Measurements from ENCODE around the gene C2orf68. TPM values are rescaled to one million over a fixed set of nuclear protein-coding genes. Genes with fewer than 3 reads are reported as not detected.
"Not testable (repeated sequence)": the region's sequence is repeated elsewhere in the genome, so short reads cannot be mapped to it uniquely, and the experiment has no call there.

C2orf68 gene
- total and polyA plus RNA-seq, 4 donors = 7.6 to 20.9 (median 11.6) TPM

DNA sequence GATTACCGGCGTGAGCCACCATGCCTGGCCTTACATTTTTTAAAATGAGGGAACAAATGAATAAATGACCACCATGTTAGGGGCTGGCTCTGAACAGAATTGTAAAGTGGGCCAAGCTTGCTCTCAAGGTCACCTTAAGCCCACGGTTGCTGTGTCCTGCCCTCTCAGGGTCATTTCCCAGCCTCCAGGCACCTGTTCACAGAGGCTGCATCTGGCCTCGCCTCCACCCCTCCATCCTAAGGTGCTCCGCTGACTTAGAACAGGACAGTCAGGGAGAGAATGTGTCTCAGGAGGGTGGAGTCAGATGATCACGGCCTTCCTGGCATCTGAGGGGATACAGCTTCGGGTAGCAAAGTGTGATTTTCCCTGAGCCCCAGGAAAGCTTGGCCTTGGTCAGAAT lies 48.9 kb upstream of the C2orf68 start:
- H3K27ac ChIP-seq (ENCODE audit: low read depth in 1 of 2, low read length in 2 of 2) = no peak overlapping the region

DNA sequence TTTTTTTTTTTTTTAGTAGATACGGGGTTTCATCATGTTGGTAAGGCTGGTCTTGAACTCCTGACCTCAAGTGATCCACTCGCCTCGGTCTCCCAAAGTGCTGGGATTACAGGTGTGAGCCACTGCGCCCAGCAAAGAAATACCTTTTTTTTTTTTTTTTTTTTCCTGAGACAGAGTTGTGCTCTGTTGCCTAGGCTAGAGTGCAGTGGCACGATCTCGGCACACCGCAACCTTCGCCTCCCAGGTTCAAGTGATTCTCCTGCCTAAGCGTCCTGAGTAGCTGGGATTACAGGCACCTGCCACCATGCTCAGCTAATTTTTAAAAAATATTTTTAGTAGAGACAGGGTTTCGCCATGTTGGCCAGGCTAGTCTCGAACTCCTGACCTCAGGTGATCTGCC lies 48.4 kb upstream of the C2orf68 start:
- H3K9ac ChIP-seq (ENCODE audit: low read depth in 1 of 2, low read length in 2 of 2); H3K4me1 ChIP-seq (ENCODE audit: control insufficient read depth in 4 of 4, insufficient read depth in 4 of 4, low read length in 3 of 4); H3K9me3 ChIP-seq (ENCODE audit: control insufficient read depth in 4 of 4, low read length in 3 of 4); DNase-seq (ENCODE audit: low spot score); H3K36me3 ChIP-seq (ENCODE audit: control insufficient read depth in 4 of 4, insufficient read depth in 3 of 4, low read depth in 1 of 4, low read length in 3 of 4); H3K27ac ChIP-seq (ENCODE audit: low read depth in 1 of 2, low read length in 2 of 2); H3K4me3 ChIP-seq (ENCODE audit: low read depth in 1 of 3, low read length in 3 of 3); H3K27me3 ChIP-seq (ENCODE audit: control insufficient read depth in 4 of 4, insufficient read depth in 4 of 4, low read length in 3 of 4): not testable (repeated sequence)
- 98% methylated on average over 11 of the region's 11 CpGs for WGBS

More for the DNA sequence above, 48.9 kb upstream of the C2orf68 start:
- Histone ChIP-seq H3K4me1 (ENCODE audit: control insufficient read depth in 4 of 4, insufficient read depth in 4 of 4, low read length in 3 of 4) (no peaks in the 10 kb centered on the region), H3K9me3 (ENCODE audit: control insufficient read depth in 4 of 4, low read length in 3 of 4) (no peaks in the 10 kb centered on the region), H3K36me3 (ENCODE audit: control insufficient read depth in 4 of 4, insufficient read depth in 3 of 4, low read depth in 1 of 4, low read length in 3 of 4) (peaks cover 0 to 6% (median 2%) of the 10 kb centered on the region in 4 donors), H3K4me3 (ENCODE audit: low read depth in 1 of 3, low read length in 3 of 3) (no peak overlapping the region), H3K27me3 (ENCODE audit: control insufficient read depth in 4 of 4, insufficient read depth in 4 of 4, low read length in 3 of 4) (no peaks in the 10 kb centered on the region), H3K9ac (ENCODE audit: low read depth in 1 of 2, low read length in 2 of 2) (no peak overlapping the region)
- DNase-seq (ENCODE audit: low spot score) = no peak
- TF ChIP-seq NR2F2 (IDR thresholded peaks at IDR 0.05) (no peak), HNF4A (conservative IDR thresholded peaks at IDR 0.05) (no peak), TAF1 (conservative IDR thresholded peaks at IDR 0.05) (no peak), GABPA (IDR thresholded peaks at IDR 0.05 in 1 of 2, conservative IDR thresholded peaks at IDR 0.05 in 1 of 2) (no peak)
- TF ChIP-seq, protein P1, sequence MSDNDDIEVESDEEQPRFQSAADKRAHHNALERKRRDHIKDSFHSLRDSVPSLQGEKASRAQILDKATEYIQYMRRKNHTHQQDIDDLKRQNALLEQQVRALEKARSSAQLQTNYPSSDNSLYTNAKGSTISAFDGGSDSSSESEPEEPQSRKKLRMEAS (IDR thresholded peaks at IDR 0.05) = no peak
- whole genome bisulfite sequencing = 90% methylated on average over 7 of the region's 7 CpGs

DNA sequence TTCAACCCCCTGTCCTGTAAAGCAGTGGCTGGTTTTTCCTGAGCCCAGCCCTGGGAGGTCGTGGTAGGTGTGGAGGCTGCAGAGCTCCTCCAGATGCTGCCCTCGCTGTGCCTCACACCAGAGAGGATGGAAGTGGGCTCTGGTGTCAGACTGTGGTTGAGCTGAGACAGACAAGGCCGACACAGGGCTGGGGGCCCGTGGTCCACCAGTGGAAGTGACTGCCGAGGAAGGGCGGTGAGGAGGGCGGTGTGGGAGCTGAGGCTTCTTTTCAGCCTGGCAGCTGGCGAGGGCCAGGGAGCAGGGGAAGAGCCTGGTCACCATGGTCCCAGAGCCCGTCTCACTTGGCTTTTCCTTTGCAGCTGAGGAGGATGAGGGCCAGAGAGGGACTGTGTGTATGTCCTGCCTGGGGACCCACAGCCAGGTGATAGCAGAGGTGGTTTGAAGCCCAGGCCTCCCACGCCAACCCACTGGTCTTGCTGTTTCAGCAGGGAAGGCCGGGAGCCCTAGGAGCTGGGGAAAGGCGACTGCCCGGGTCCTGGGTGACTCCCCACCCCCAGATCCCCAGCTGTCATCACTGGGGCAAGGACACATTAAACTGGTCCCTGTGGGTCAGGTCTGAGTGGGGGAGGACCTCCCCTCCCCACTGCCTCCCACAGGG lies 47.6 kb upstream of the C2orf68 start:
- 91% methylated on average over 13 of the region's 13 CpGs for WGBS
- H3K4me3 ChIP-seq (ENCODE audit: low read depth in 1 of 3, low read length in 3 of 3) = no peak overlapping the region
- H3K27me3 ChIP-seq (ENCODE audit: control insufficient read depth in 4 of 4, insufficient read depth in 4 of 4, low read length in 3 of 4) = no peaks in the 10 kb centered on the region
- peaks cover 0 to 6% (median 2%) of the 10 kb centered on the region in 4 donors for H3K36me3 ChIP-seq (ENCODE audit: control insufficient read depth in 4 of 4, insufficient read depth in 3 of 4, low read depth in 1 of 4, low read length in 3 of 4)
- H3K27ac ChIP-seq (ENCODE audit: low read depth in 1 of 2, low read length in 2 of 2) = no peak overlapping the region
- no peak for TF ChIP-seq TAF1 (conservative IDR thresholded peaks at IDR 0.05)
- no peak for TF ChIP-seq HNF4A (conservative IDR thresholded peaks at IDR 0.05)
- TF ChIP-seq, protein P2, sequence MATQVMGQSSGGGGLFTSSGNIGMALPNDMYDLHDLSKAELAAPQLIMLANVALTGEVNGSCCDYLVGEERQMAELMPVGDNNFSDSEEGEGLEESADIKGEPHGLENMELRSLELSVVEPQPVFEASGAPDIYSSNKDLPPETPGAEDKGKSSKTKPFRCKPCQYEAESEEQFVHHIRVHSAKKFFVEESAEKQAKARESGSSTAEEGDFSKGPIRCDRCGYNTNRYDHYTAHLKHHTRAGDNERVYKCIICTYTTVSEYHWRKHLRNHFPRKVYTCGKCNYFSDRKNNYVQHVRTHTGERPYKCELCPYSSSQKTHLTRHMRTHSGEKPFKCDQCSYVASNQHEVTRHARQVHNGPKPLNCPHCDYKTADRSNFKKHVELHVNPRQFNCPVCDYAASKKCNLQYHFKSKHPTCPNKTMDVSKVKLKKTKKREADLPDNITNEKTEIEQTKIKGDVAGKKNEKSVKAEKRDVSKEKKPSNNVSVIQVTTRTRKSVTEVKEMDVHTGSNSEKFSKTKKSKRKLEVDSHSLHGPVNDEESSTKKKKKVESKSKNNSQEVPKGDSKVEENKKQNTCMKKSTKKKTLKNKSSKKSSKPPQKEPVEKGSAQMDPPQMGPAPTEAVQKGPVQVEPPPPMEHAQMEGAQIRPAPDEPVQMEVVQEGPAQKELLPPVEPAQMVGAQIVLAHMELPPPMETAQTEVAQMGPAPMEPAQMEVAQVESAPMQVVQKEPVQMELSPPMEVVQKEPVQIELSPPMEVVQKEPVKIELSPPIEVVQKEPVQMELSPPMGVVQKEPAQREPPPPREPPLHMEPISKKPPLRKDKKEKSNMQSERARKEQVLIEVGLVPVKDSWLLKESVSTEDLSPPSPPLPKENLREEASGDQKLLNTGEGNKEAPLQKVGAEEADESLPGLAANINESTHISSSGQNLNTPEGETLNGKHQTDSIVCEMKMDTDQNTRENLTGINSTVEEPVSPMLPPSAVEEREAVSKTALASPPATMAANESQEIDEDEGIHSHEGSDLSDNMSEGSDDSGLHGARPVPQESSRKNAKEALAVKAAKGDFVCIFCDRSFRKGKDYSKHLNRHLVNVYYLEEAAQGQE (IDR thresholded peaks at IDR 0.05) = no peak
- TF ChIP-seq HNF4G (IDR thresholded peaks at IDR 0.05) = no peak
- TF ChIP-seq, protein P3, sequence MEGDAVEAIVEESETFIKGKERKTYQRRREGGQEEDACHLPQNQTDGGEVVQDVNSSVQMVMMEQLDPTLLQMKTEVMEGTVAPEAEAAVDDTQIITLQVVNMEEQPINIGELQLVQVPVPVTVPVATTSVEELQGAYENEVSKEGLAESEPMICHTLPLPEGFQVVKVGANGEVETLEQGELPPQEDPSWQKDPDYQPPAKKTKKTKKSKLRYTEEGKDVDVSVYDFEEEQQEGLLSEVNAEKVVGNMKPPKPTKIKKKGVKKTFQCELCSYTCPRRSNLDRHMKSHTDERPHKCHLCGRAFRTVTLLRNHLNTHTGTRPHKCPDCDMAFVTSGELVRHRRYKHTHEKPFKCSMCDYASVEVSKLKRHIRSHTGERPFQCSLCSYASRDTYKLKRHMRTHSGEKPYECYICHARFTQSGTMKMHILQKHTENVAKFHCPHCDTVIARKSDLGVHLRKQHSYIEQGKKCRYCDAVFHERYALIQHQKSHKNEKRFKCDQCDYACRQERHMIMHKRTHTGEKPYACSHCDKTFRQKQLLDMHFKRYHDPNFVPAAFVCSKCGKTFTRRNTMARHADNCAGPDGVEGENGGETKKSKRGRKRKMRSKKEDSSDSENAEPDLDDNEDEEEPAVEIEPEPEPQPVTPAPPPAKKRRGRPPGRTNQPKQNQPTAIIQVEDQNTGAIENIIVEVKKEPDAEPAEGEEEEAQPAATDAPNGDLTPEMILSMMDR (IDR thresholded peaks at IDR 0.05; ENCODE audit: low read depth, low read length, missing input control) = no peak
- no peak for TF ChIP-seq JUND (IDR thresholded peaks at IDR 0.05)
- TF ChIP-seq FOXA1 (IDR thresholded peaks at IDR 0.05) = no peak
- TF ChIP-seq, protein P4, sequence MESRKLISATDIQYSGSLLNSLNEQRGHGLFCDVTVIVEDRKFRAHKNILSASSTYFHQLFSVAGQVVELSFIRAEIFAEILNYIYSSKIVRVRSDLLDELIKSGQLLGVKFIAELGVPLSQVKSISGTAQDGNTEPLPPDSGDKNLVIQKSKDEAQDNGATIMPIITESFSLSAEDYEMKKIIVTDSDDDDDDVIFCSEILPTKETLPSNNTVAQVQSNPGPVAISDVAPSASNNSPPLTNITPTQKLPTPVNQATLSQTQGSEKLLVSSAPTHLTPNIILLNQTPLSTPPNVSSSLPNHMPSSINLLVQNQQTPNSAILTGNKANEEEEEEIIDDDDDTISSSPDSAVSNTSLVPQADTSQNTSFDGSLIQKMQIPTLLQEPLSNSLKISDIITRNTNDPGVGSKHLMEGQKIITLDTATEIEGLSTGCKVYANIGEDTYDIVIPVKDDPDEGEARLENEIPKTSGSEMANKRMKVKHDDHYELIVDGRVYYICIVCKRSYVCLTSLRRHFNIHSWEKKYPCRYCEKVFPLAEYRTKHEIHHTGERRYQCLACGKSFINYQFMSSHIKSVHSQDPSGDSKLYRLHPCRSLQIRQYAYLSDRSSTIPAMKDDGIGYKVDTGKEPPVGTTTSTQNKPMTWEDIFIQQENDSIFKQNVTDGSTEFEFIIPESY (IDR thresholded peaks at IDR 0.05) = no peak
- no peak for TF ChIP-seq RXRA (IDR thresholded peaks at IDR 0.05)
- no peak overlapping the region for H3K9ac ChIP-seq (ENCODE audit: low read depth in 1 of 2, low read length in 2 of 2)
- H3K9me3 ChIP-seq (ENCODE audit: control insufficient read depth in 4 of 4, low read length in 3 of 4) = no peaks in the 10 kb centered on the region
- no peak for DNase-seq (ENCODE audit: low spot score)
- no peaks in the 10 kb centered on the region for H3K4me1 ChIP-seq (ENCODE audit: control insufficient read depth in 4 of 4, insufficient read depth in 4 of 4, low read length in 3 of 4)

DNA sequence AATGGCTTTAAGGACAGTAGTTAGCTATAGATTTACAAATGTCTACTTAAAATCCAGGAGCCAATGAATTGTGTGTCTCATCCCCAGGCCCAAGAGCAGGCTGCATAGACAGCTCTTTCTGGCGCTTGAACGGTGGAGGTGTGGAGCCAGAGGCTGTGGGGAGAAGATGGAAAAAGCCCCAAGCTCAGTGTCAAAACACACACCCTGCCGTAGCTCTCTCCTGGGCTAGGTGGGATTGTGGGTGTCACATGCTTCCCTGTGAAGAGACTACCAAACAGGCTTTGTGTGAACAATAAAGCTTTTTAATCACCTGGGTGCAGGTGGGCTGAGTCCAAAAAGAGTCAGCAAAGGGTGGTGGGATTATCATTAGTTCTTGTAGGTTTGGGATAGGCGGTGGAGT lies 45.5 kb upstream of the C2orf68 start:
- peaks cover 0 to 14% (median 7%) of the 10 kb centered on the region in 4 donors for H3K36me3 ChIP-seq (ENCODE audit: control insufficient read depth in 4 of 4, insufficient read depth in 3 of 4, low read depth in 1 of 4, low read length in 3 of 4)
- H3K27ac ChIP-seq (ENCODE audit: low read depth in 1 of 2, low read length in 2 of 2); H3K27me3 ChIP-seq (ENCODE audit: control insufficient read depth in 4 of 4, insufficient read depth in 4 of 4, low read length in 3 of 4); H3K9ac ChIP-seq (ENCODE audit: low read depth in 1 of 2, low read length in 2 of 2); DNase-seq (ENCODE audit: low spot score); H3K9me3 ChIP-seq (ENCODE audit: control insufficient read depth in 4 of 4, low read length in 3 of 4); H3K4me3 ChIP-seq (ENCODE audit: low read depth in 1 of 3, low read length in 3 of 3); H3K4me1 ChIP-seq (ENCODE audit: control insufficient read depth in 4 of 4, insufficient read depth in 4 of 4, low read length in 3 of 4): not testable (repeated sequence)
- 96% methylated on average over 4 of the region's 4 CpGs for WGBS

Measured in liver (tissue), 9 donors.